Activated T-helper 1 cell treated with anti-CD3 and anti-CD28 coated beads, Interleukin-12 subunit alpha, Interleukin-12 subunit beta, Interleukin-2, Interleukin-4 antibody, amounts not matched to agents 30 ng/mL and 10 ng/mL and 1 ng/mL, durations not matched to agents 14 hours and 24 hours and 36 hours (primary cell): ENCODE measurements around the gene MDP1. TPM values are rescaled to one million over a fixed set of nuclear protein-coding genes. Genes with fewer than 3 reads are reported as not detected.
A peak's percentile ranks its signal among the peaks of the same experiment; 100 is the strongest.

Experiments used
- DNase-seq: peaks from one replicate; pipeline ENCODE4 v3.0.0; 2021; ENCODE audit warnings: low spot score
- H3K27ac Mint-ChIP-seq: one replicate; pipeline ENCODE4 v1.8.0; 2021; ENCODE audit warnings: mild to moderate bottlenecking, mixed read lengths
- H3K27me3 Mint-ChIP-seq: one replicate; pipeline ENCODE4 v1.8.0; 2022; ENCODE audit warnings: mild to moderate bottlenecking, moderate library complexity, mixed read lengths; ENCODE audit not compliant: insufficient read depth
- H3K36me3 Mint-ChIP-seq: one replicate; pipeline ENCODE4 v1.8.0; 2021; ENCODE audit warnings: low read depth, mixed read lengths
- H3K4me1 Mint-ChIP-seq: one replicate; pipeline ENCODE4 v1.8.0; 2021; ENCODE audit warnings: low read depth, mixed read lengths
- H3K4me3 Mint-ChIP-seq: one replicate; pipeline ENCODE4 v1.8.0; 2021; ENCODE audit warnings: mild to moderate bottlenecking, moderate library complexity, mixed read lengths
- H3K9me3 Mint-ChIP-seq: one replicate; pipeline ENCODE4 v1.8.0; 2021; ENCODE audit warnings: mixed read lengths
- intact Hi-C: fragments of 100-400 bp; cut with micrococcal nuclease; formaldehyde crosslinking; loops from one replicate; pipeline ENCODE4 v1.15.1; 2024
- total RNA-seq: library from RNA; stranded (reverse); gene quantifications from 2 replicates; pipeline ENCODE4 v1.2.3, GENCODE V29; 2022

MDP1 gene
- total RNA-seq, 1 donor from 2014 or later = 12.9 TPM

GRCh38 chr14:24177041-24177825 is 38.6 kb downstream of the MDP1 start:
- H3K9me3 Mint-ChIP-seq = no peaks in the 10 kb centered on the region
- H3K4me3 Mint-ChIP-seq = no peak overlapping the region
- no peaks in the 10 kb centered on the region for H3K27me3 Mint-ChIP-seq
- peaks cover 57% of the 10 kb centered on the region for H3K36me3 Mint-ChIP-seq
- no peak for DNase-seq
- peak overlapping the region; percentile 38 for H3K27ac Mint-ChIP-seq
- intact Hi-C loops = no loop called here
- no peaks in the 10 kb centered on the region for H3K4me1 Mint-ChIP-seq

GRCh38 chr14:24176599-24176998 is 39.3 kb downstream of the MDP1 start:
- H3K36me3 Mint-ChIP-seq = peaks cover 52% of the 10 kb centered on the region
- H3K9me3 Mint-ChIP-seq = no peaks in the 10 kb centered on the region
- H3K4me1 Mint-ChIP-seq = peaks cover 1% of the 10 kb centered on the region
- H3K4me3 Mint-ChIP-seq = no peak overlapping the region
- no peaks in the 10 kb centered on the region for H3K27me3 Mint-ChIP-seq
- H3K27ac Mint-ChIP-seq = no peak overlapping the region
- DNase-seq = no peak
- intact Hi-C loops = no loop called here

GRCh38 chr14:24172871-24173281 is 43.0 kb downstream of the MDP1 start:
- intact Hi-C loops = no loop called here
- DNase-seq = no peak
- Mint-ChIP-seq H3K27me3 (no peaks in the 10 kb centered on the region), H3K4me3 (no peak overlapping the region), H3K36me3 (peaks cover 39% of the 10 kb centered on the region), H3K9me3 (no peaks in the 10 kb centered on the region), H3K4me1 (peaks cover 16% of the 10 kb centered on the region), H3K27ac (no peak overlapping the region)

- Mint-ChIP-seq H3K27ac (peak overlapping the region; percentile 55), H3K4me3 (peak overlapping the region; percentile 37), H3K36me3 (peaks cover 41% of the 10 kb centered on the region), H3K9me3 (no peaks in the 10 kb centered on the region), H3K27me3 (no peaks in the 10 kb centered on the region), H3K4me1 (peaks cover 20% of the 10 kb centered on the region)
- DNase-seq = no peak
- intact Hi-C loops = no loop called here
Observed at GRCh38 chr14:24172261-24172860, 43.5 kb downstream of the MDP1 start.

- Mint-ChIP-seq H3K9me3 (no peaks in the 10 kb centered on the region), H3K4me3 (peak within 1 kb of the TSS; percentile 65), H3K4me1 (peaks cover 24% of the 10 kb centered on the region), H3K27me3 (no peaks in the 10 kb centered on the region), H3K27ac (peak within 1 kb of the TSS; percentile 55), H3K36me3 (peaks cover 38% of the 10 kb centered on the region)
- intact Hi-C loops = no loop called here
- DNase-seq = no peak
Observed at GRCh38 chr14:24171422-24172260, 44.2 kb downstream of the MDP1 start, which contains the start of gene REC8. TSS of gene REC8 (plus strand) at chr14:24172080. CDS start at chr14:24172553, 473 bp downstream.

GRCh38 chr14:24167469-24168114 is 48.3 kb downstream of the MDP1 start:
- DNase-seq = no peak
- no peak overlapping the region for H3K4me3 Mint-ChIP-seq
- H3K4me1 Mint-ChIP-seq = peaks cover 60% of the 10 kb centered on the region
- H3K27me3 Mint-ChIP-seq = no peaks in the 10 kb centered on the region
- H3K9me3 Mint-ChIP-seq = no peaks in the 10 kb centered on the region
- intact Hi-C loops = no loop called here
- H3K36me3 Mint-ChIP-seq = peaks cover 50% of the 10 kb centered on the region
- H3K27ac Mint-ChIP-seq = peak overlapping the region; percentile 75

- intact Hi-C loops = no loop called here
- Mint-ChIP-seq H3K27me3 (peaks cover 3% of the 10 kb centered on the region), H3K4me3 (no peak overlapping the region), H3K9me3 (no peaks in the 10 kb centered on the region), H3K4me1 (peaks cover 70% of the 10 kb centered on the region), H3K27ac (peak overlapping the region; percentile 6), H3K36me3 (peaks cover 59% of the 10 kb centered on the region)
- DNase-seq = no peak
Observed at GRCh38 chr14:24165785-24166184, 50.1 kb downstream of the MDP1 start.

GRCh38 chr14:24164518-24164991 is 51.3 kb downstream of the MDP1 start:
- Mint-ChIP-seq H3K27ac (peak overlapping the region; percentile 60), H3K4me3 (peak overlapping the region; percentile 99), H3K4me1 (peaks cover 77% of the 10 kb centered on the region), H3K36me3 (peaks cover 63% of the 10 kb centered on the region), H3K27me3 (peaks cover 4% of the 10 kb centered on the region), H3K9me3 (no peaks in the 10 kb centered on the region)
- intact Hi-C loops = loop anchor here (5.0 kb wide), 1 partner anchor 268 kb away; no protein-coding TSS in a partner anchor
- no peak for DNase-seq

Other genes starting within 250 kb of the MDP1 start
- gene DHRS4L2, start 227.1 kb downstream of the MDP1 start, total RNA-seq = 17.9 and 20.9 TPM in 2 replicates
- 3.0 and 3.4 TPM in 2 replicates for gene CARMIL3, start 164.1 kb downstream of the MDP1 start, total RNA-seq
- not detected in 2 replicates for gene CPNE6, start 144.5 kb downstream of the MDP1 start, total RNA-seq
- gene PCK2, start 121.8 kb downstream of the MDP1 start, total RNA-seq = 55.0 and 62.8 TPM in 2 replicates
- 69.9 and 71.6 TPM in 2 replicates for gene DCAF11, start 101.3 kb downstream of the MDP1 start, total RNA-seq
- gene NRL, start 101.1 kb downstream of the MDP1 start, total RNA-seq = 2.1 and 2.7 TPM in 2 replicates
- gene FITM1, start 85.4 kb downstream of the MDP1 start, total RNA-seq = 0.26 TPM in 1 of 2 replicates, not detected in the other
- gene PSME1, start 79.9 kb downstream of the MDP1 start, total RNA-seq = 291 and 295 TPM in 2 replicates
- 22.9 and 28.3 TPM in 2 replicates for gene EMC9, start 74.5 kb downstream of the MDP1 start, total RNA-seq
- gene PSME2, start 69.5 kb downstream of the MDP1 start, total RNA-seq = 575 and 588 TPM in 2 replicates
- 115 and 129 TPM in 2 replicates for gene RNF31, start 68.6 kb downstream of the MDP1 start, total RNA-seq
- 130 and 152 TPM in 2 replicates for gene IRF9, start 54.8 kb downstream of the MDP1 start, total RNA-seq
- gene REC8, start 44.0 kb downstream of the MDP1 start, total RNA-seq = 27.8 and 28.9 TPM in 2 replicates
- gene IPO4, start 27.2 kb downstream of the MDP1 start, total RNA-seq = 106 and 107 TPM in 2 replicates
- 34.5 and 35.3 TPM in 2 replicates for gene TM9SF1, start 20.6 kb downstream of the MDP1 start, total RNA-seq
- 0.42 and 0.49 TPM in 2 replicates for gene TSSK4, start 10.4 kb downstream of the MDP1 start, total RNA-seq
- 86.5 and 95.8 TPM in 2 replicates for gene CHMP4A, start 2.6 kb downstream of the MDP1 start, total RNA-seq
- gene NEDD8, start 16.3 kb upstream of the MDP1 start, total RNA-seq = 177 and 185 TPM in 2 replicates
- gene GMPR2, start 16.9 kb upstream of the MDP1 start, total RNA-seq = 40.8 and 41.4 TPM in 2 replicates
- 90.9 and 95.9 TPM in 2 replicates for gene TINF2, start 26.6 kb upstream of the MDP1 start, total RNA-seq
- gene TGM1, start 47.1 kb upstream of the MDP1 start, total RNA-seq = 4.1 and 4.8 TPM in 2 replicates
- gene RABGGTA, start 55.5 kb upstream of the MDP1 start, total RNA-seq = 52.2 and 54.4 TPM in 2 replicates
- gene DHRS1, start 83.7 kb upstream of the MDP1 start, total RNA-seq = 7.5 TPM in 2 replicates
- 49.3 and 52.6 TPM in 2 replicates for gene NOP9, start 83.8 kb upstream of the MDP1 start, total RNA-seq
- 18.1 and 18.7 TPM in 2 replicates for gene CIDEB, start 91.9 kb upstream of the MDP1 start, total RNA-seq
- gene LTB4R2, start 94.1 kb upstream of the MDP1 start, total RNA-seq = 8.9 and 10.3 TPM in 2 replicates
- gene LTB4R, start 95.4 kb upstream of the MDP1 start, total RNA-seq = 10.1 and 11.1 TPM in 2 replicates
- gene ADCY4, start 119.0 kb upstream of the MDP1 start, total RNA-seq = 0.93 and 1.5 TPM in 2 replicates
- 14.3 and 14.5 TPM in 2 replicates for gene RIPK3, start 123.9 kb upstream of the MDP1 start, total RNA-seq
- gene NFATC4, start 152.1 kb upstream of the MDP1 start, total RNA-seq = not detected in 2 replicates
- 0.02 TPM in 1 of 2 replicates, not detected in the other for gene NYNRIN, start 182.9 kb upstream of the MDP1 start, total RNA-seq
- 5.2 and 5.5 TPM in 2 replicates for gene CBLN3, start 213.6 kb upstream of the MDP1 start, total RNA-seq
- 65.9 and 72.0 TPM in 2 replicates for gene KHNYN, start 213.9 kb upstream of the MDP1 start, total RNA-seq
- gene SDR39U1, start 226.7 kb upstream of the MDP1 start, total RNA-seq = 41.5 and 48.0 TPM in 2 replicates